AG09309 (cell line): ENCODE measurements around the gene CRYGD.

ENCODE experiments used
- DNase-seq: peaks from one replicate; pipeline ENCODE4 v3.0.0-alpha.2; 2010; ENCODE audit warnings: low read depth
- H3K4me3 ChIP-seq: 2 replicates; pipeline ENCODE4 v1.5.1; 2011; ENCODE audit warnings: mild to moderate bottlenecking, low read depth, low read length, moderate library complexity; ENCODE audit not compliant: control insufficient read depth
- TF ChIP-seq, protein P1 (sequence below): IDR thresholded peaks from 2 replicates; pipeline ENCODE4 v1.5.1; 2011; ENCODE audit warnings: mild to moderate bottlenecking, low read depth, low read length, inconsistent platforms; ENCODE audit not compliant: insufficient read depth, control insufficient read depth; ENCODE audit errors: missing control alignments

CRYGD gene

DNA sequence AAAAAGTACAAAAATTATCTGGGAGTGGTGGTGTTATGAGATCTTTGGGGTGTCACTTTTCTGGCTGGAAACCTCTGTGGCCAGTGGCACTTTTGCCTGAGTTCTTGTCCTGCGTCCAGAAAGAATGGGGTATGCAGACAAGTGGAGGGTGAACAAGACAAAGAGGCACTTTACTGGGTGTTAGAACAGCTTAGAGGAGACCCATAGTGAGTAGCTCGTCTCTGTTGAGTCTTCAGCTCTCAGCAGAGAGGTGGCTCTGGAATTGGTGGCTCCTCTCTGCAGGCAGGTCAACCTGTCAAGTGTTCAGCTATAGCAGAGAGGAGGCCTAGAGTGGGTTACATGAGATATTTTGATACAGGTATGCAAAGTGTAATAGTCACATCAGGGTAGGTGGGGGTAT is 26.1 kb downstream of the CRYGD start:
- TF ChIP-seq, protein P1, sequence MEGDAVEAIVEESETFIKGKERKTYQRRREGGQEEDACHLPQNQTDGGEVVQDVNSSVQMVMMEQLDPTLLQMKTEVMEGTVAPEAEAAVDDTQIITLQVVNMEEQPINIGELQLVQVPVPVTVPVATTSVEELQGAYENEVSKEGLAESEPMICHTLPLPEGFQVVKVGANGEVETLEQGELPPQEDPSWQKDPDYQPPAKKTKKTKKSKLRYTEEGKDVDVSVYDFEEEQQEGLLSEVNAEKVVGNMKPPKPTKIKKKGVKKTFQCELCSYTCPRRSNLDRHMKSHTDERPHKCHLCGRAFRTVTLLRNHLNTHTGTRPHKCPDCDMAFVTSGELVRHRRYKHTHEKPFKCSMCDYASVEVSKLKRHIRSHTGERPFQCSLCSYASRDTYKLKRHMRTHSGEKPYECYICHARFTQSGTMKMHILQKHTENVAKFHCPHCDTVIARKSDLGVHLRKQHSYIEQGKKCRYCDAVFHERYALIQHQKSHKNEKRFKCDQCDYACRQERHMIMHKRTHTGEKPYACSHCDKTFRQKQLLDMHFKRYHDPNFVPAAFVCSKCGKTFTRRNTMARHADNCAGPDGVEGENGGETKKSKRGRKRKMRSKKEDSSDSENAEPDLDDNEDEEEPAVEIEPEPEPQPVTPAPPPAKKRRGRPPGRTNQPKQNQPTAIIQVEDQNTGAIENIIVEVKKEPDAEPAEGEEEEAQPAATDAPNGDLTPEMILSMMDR: no peak
- no peak overlapping the region for H3K4me3 ChIP-seq
- DNase-seq: no peak

DNA sequence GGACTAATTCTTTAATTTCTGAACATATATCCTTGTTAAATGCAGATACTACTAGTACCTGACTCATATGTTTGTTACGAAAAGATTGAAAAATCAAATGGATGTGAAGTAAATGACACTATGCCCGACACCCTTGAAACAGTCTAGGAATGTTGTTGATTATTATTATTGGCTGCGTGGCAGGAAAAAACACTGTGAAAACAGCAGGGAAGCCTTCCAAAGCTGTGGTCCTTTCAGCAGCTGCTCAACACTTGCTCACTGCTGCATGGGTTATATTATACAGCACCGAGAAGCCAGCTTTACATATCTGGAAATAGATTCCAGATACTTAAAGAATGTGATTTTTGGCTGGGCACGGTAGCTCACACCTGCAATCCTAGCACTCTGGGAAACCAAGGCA is 26.5 kb downstream of the CRYGD start:
- DNase-seq: peak; percentile 11
- no peak overlapping the region for H3K4me3 ChIP-seq
- TF ChIP-seq, protein P1: no peak

DNA sequence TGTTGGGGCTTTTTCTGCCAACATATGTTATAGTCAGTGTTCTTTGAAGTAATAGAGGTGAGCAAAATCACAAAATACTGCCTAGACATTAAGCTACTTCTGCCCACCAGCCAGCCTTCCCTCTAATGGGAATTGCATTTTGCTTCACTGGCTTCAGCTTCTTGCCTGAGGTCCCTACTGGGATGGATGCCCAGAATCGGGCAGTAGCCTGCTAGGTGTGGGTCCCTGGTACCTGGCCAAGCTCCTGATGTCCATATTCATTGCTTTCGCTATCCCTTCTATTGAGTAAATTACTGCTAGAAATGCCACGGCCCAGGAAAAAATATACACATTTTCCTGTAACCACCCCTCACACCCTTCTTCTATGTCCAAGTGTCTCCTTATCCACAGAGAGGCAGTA is 27.0 kb downstream of the CRYGD start:
- DNase-seq: no peak
- TF ChIP-seq, protein P1: no peak
- H3K4me3 ChIP-seq: no peak overlapping the region

GRCh38 chr2:208096080-208096479 is 28.2 kb downstream of the CRYGD start:
- DNase-seq: no peak
- TF ChIP-seq, protein P1: no peak
- H3K4me3 ChIP-seq: no peak overlapping the region

GRCh38 chr2:208093128-208093527 is 31.2 kb downstream of the CRYGD start:
- H3K4me3 ChIP-seq: no peak overlapping the region
- DNase-seq: no peak
- TF ChIP-seq, protein P1: no peak

- DNase-seq: no peak
- no peak overlapping the region for H3K4me3 ChIP-seq
- TF ChIP-seq, protein P1: no peak
Measured at GRCh38 chr2:208092093-208092832, 32.1 kb downstream of the CRYGD start.
